ENCODE results near the gene CFAP45.

- TF ChIP-seq, protein P1, sequence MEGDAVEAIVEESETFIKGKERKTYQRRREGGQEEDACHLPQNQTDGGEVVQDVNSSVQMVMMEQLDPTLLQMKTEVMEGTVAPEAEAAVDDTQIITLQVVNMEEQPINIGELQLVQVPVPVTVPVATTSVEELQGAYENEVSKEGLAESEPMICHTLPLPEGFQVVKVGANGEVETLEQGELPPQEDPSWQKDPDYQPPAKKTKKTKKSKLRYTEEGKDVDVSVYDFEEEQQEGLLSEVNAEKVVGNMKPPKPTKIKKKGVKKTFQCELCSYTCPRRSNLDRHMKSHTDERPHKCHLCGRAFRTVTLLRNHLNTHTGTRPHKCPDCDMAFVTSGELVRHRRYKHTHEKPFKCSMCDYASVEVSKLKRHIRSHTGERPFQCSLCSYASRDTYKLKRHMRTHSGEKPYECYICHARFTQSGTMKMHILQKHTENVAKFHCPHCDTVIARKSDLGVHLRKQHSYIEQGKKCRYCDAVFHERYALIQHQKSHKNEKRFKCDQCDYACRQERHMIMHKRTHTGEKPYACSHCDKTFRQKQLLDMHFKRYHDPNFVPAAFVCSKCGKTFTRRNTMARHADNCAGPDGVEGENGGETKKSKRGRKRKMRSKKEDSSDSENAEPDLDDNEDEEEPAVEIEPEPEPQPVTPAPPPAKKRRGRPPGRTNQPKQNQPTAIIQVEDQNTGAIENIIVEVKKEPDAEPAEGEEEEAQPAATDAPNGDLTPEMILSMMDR (conservative IDR thresholded peaks at IDR 0.05; ENCODE audit: low read depth, low read length): no peak
- no peak for TF ChIP-seq EZH2 (IDR thresholded peaks at IDR 0.05; ENCODE audit: borderline replicate concordance, low read depth, low read length, poor library complexity, severe bottlenecking)
These were observed 64.0 kb downstream of the CFAP45 start for GRCh38 chr1:159835862-159836525.
